ENCODE data around the gene KIAA1958.
"Not testable (repeated sequence)": the region's sequence is repeated elsewhere in the genome, so short reads cannot be mapped to it uniquely, and the experiment has no call there.

Gene KIAA1958

DNA sequence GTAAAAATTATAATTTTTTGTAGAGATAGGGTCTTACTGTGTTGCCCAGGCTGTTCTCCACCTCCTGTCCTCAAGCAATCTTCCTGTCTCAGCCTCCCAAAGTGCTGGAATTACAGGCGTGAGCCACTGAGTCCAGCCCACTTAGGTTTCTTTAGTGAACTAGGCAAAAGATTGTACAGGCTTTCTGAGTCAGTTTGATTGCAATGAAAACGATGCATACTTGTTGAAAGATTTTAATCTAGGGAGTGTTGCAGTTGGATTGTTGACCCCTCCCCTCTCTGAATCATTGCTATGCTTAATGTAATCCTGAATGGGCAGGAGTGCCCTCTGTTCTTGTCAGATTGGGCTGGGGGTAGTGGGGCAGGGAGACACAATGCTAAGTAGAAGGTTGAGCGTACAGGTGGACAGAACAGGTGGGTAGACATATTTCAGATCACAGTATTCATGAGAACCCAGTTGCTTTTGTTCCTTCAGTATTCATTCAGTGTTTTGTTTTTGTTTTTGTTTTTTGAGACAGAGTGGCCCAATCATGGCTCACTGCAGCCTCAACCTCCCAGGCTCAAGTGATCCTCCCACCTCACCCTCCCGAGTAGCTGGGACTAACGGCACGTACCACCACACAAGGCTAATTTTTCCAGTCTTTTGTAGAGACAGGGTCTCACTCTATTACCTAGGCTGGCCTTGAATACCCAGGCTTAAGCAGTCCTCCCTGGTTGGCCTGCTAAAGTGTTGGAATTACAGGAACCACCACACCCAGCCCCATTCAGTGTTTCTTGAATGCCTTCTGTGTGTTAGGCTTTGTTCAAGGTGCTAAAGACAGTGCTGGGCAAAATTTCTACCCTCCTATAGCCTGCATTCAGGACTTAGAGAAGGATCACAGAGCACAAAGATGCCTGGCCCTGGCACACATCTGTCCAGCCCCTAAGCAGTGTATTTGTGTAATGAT lies 70.1 kb downstream of the KIAA1958 start:
- DNase-seq, result no peak

DNA sequence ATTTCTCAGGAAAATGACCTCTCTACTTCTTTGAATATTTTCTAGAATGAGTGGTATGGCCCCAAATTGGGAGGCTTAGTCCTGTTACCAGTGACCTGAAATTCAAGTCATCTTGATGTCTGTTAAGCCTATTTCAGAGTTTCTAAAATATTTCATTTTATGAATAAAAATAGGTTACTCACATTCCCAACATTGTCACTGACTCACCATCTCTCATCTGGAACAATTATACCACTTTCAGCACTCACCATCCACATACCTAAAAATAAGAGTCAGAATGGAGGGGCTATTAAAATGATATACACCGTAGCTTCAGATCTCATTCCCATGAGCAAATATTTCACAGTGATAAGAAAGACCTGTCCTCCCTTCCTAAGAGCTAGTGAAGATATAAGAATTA lies 71.8 kb downstream of the KIAA1958 start:
- no peak for DNase-seq

GRCh38 chr9:112558978-112559377 lies 72.4 kb downstream of the KIAA1958 start:
- no peak for DNase-seq

GRCh38 chr9:112559629-112560413 lies 73.2 kb downstream of the KIAA1958 start:
- no peak for DNase-seq

DNA sequence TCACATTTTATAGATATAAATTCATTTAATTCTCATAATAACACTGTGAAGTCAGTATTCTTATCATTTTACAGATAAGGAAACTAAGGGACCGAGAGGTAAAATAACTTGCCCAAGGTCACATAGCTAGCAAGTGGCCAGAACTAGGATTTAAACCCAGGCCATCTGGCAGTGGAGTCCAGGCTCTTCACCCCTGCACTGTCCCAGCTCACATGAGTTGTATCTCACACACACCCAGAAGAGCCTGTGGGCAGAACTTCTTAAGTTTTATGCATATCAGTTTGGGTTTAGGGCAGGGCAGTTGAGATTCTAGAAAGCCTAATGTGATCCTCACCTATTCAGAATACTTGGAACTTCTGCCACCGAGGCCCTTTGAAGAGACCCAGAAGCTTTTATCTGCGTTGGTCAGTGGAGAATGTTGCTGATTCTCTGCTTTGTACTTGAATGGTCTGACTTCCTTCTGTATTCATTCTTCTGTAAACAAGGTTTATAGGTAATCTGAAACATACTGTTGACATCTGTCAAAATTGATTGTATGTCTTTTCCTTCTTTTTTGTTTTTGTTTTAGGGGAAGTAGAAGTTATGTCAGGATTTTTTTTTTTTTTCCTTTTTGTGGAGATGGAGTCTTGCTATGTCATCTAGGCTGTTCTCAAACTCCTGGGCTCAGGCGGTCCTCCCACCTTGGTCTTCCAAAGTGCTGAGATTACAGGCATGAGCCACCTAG lies 75.8 kb downstream of the KIAA1958 start:
- no peak for DNase-seq

DNA sequence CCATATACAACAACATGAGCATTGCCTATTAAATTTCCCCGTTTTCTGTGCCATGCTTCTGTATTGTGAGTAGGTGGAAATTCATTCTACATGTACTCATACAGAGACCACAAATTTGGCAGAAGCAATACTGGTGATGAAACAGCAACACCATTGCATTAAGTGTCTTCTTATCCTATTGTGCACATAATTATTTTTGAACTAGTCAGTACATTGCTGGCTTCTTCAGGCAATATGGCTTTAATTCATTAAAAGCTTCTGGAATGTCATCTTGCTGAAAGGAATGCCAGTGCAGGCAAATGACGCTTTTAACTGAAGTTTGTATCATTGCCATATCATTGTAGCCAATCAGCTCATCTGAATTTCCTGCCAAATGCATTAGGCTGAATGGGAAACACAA lies 82.6 kb downstream of the KIAA1958 start:
- DNase-seq, result no peak

- DNase-seq, result no peak
These were observed 84.1 kb downstream of the KIAA1958 start for GRCh38 chr9:112570671-112571167.

GRCh38 chr9:112571624-112572355 lies 85.2 kb downstream of the KIAA1958 start:
- DNase-seq, result no peak

DNA sequence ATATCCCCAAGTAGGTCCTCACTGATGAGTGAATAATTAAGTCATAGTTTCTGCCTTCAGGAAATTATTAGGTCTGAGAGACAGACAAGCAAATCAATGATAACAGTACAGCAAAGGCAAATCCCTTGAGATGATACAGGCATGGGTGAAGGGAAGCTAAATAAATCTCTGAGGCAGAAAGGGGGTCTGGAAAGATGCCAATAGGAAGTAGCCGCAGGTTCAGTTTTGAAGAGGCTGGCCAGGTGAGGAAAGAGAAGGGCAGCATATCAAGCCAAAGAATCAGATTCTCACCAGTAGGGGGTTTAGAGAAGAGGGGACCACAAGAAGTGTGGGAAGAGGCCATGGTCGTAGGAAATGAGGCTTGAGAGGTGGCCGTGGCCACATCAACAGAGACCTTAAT lies 85.8 kb downstream of the KIAA1958 start:
- DNase-seq, result no peak

- no peak for DNase-seq
These were observed 87.4 kb downstream of the KIAA1958 start for GRCh38 chr9:112574008-112574407.

GRCh38 chr9:112575107-112575506 lies 88.5 kb downstream of the KIAA1958 start:
- no peak for DNase-seq

DNA sequence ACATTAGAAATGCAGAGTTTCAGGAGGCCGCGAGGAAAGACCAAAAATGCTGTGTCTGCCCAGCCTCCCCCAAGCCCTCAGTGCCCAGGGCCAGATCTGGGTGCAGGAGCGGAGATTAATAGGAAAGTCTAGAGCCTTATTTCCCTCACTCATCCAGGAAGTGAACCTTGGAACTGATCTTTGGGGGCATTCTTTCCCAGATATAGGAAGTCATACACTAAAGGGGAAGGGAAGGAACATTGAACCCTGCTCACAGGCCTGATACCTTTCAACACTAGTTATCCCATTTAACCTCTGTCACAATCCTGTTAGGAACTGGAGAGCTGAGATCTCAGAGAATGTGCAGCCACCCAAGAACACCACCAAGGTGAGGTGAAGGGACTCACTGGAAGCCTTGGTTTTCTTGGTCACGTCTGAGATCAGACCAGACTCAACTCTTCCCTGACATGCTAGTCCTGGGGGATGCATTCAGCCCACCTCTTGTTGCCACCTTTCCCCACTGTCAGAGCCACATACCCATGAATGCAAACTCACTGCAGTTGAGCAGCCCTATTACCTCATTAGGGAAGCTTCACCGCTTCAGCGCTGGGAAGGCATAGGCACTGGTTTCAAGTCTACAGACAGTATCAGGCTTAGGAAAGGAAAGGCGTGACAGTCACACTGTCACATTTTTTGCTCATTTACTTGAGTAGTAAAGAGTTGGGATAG lies 95.0 kb downstream of the KIAA1958 start:
- no peak for DNase-seq

DNA sequence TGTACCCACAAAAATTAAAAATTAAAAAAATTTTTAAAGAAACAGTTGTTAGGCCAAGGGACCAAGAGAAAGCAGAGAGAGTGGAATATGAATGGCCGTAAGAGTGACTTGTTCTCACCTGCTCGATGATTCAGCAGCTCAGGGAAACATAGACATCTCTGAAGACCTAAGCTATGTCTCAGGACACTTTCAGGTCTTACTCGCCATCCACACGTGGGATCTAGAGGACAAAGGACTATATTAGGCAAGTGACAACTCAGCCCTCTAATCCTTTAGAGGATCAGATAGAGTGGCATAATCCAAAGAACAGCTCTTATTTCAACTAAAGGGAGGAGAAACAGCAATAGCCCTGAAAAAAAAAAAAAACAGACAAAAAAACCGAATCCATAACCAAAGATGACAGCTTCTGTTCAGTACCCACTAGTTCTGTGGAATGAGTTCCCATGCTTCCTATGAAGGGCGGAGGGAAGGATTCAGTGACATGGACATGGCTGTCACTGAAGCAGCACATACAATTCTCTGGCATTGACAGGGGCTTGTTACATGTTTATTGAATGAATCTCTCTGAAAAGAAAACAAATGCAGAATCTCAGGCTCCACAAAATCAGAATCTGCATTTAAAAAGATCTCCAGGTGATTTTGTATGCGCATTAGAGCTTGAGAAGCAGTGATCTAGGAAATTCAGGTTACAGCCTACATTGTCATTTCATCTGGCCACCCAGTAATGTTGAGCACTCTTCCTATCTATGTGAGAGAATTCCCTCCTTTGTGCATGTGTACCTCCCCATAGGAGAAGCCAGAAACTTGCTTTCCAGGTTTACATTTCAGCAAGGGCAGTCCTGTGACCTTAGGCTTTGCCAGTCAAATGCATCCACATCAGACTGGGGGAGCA lies 96.0 kb downstream of the KIAA1958 start:
- DNase-seq, result no peak

DNA sequence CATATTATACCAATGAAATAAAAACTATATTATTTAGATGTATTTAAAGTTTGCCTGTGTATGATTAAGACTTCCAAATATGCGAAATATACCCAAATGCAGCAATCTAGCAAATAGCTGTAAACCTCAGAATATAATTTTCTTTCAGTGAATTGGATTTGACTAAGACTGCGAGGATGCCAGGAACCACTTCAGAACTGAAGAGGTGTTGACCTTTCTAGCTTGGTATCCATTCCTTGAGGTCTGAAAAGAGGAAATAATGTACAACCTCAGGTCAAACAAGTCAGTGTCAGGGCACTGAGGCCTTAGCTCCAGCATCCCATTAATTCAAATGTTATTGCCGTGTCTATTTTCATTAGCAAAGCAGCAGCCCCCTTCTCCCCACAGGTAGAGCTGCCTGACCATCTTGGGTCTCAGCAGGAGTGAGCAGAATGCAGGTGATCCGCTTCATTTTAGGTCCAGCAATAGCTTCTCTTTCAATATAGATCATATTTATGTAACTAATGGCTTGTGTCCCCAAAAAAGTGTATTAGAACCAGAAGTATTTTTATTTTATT lies 100.0 kb downstream of the KIAA1958 start:
- DNase-seq, result no peak

DNA sequence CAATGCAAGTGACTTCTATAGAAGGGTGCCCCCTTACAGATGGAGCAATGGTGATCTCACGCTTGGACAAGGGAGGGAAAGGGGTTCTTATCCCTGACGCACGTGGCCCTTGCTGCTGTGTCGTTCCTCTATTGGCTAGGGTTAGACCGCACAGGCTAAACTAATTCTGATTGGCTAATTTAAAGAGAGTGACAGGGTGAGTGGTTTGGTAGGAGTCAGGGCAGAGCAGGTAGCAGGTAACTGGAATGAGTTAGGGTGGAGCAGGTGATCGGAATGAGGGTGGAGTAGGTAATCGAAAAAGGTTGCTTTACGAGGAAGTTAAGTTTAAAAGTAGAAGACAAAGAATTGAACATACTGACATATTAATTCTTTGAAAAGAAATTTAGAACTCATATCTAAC lies 105.2 kb downstream of the KIAA1958 start:
- not testable (repeated sequence) for DNase-seq

DNA sequence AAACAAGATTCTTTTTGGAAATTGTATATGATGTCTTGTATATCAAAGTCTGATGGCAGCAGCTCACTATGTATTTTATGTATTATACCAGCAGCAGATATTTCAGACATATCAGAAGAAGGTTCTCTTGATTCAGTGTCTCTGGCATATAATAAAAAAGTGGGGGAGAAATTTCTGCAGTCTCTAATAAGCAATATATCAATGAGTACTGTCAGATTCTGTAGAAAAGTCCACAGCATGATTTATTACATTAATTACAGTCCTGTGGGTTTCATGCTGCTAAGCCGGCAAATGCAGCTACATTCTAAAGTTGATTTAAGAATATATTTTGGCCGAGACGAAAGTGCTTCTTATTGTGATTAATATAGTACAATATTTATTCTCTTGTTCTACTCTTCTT lies 113.1 kb downstream of the KIAA1958 start:
- DNase-seq, result no peak

- DNase-seq, result no peak
These were observed 115.0 kb downstream of the KIAA1958 start for GRCh38 chr9:112601636-112602035.

GRCh38 chr9:112604790-112605189 lies 118.2 kb downstream of the KIAA1958 start:
- DNase-seq, result no peak

DNA sequence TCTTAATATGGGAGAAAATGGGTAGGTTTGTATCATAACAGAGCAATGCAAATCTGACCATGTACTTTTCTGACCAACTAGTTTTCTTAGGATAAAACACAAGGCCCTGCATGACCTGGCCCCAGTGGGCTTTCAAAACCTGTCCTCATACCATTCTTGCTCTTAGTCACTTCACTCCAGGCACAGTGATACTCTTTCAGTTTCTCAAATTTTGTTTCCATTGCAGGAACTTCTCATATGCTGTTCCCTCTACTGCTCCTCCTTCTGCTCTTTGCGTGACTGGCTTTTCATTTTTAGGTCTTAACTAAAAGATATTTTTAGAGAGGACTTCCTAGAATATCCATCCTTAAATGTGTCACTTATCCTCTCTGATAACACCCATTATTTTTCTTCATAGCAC lies 118.9 kb downstream of the KIAA1958 start:
- no peak for DNase-seq

GRCh38 chr9:112605963-112606699 lies 119.5 kb downstream of the KIAA1958 start:
- DNase-seq, result no peak

Data from CD4-positive, alpha-beta T cell treated with Interleukin-17A for 1 hour (primary cell).